GM19035 (cell line): ENCODE results near the gene TMEM252.

ENCODE experiments used
- ATAC-seq: cut with Tn5 transposase; IDR thresholded peaks from one replicate; pipeline ENCODE4 v1.9.1; 2021; ENCODE audit not compliant: unreplicated experiment

The TMEM252 gene

GRCh38 chr9:68500457-68501381, 40.0 kb downstream of the TMEM252 start:
- ATAC-seq: no peak

GRCh38 chr9:68498816-68499215, 41.9 kb downstream of the TMEM252 start:
- no peak for ATAC-seq

GRCh38 chr9:68497629-68498028, 43.1 kb downstream of the TMEM252 start:
- ATAC-seq: no peak

- ATAC-seq: no peak
Observed at GRCh38 chr9:68496356-68496755, 44.3 kb downstream of the TMEM252 start.

DNA sequence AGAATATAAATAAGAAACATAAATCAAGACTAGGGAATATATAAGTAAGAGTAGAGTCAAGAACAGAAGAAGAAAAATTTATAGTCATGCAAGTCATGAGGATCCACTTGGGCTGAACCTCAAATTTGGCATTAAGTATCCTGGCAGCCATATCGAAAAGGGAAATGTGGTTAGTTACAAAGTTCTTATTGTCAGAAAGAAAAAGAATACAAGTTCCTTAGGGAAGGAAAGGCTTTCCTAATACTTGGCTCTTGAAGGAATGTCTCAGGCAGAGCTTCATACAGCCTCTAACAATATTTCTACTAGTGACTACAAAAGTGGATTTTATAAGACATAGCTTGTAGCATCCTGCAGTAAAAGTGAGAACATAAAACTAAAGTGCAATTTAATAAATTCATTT, 45.4 kb downstream of the TMEM252 start:
- no peak for ATAC-seq

DNA sequence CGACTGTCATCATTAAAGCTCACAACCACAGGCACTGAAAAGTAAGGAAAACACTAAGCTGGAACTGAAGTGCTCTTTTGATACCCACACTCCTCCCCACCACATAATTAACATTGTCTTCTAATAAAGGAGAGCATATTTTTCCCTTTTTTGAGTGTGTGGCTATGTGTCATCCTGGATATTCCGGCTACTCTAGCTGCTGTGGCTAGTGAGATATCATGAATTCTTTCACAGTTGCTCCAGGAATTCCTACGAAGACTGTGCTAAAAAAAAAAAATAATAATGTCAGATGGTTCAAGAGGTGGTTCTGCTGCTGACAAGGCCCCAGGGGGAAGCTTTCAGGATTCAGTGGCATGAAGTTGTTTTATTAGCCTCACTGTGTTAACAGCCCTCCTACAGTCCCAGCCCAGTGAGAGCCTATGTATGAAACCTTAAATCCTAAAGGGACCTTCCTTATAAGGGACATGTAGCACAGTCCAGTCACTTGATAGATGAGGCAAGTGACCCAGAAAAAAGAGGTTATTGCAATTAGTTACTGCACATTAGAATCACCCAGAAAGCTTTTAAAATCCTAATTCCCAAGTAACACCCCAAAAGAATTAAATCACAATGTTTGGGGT, 46.6 kb downstream of the TMEM252 start:
- ATAC-seq: no peak

DNA sequence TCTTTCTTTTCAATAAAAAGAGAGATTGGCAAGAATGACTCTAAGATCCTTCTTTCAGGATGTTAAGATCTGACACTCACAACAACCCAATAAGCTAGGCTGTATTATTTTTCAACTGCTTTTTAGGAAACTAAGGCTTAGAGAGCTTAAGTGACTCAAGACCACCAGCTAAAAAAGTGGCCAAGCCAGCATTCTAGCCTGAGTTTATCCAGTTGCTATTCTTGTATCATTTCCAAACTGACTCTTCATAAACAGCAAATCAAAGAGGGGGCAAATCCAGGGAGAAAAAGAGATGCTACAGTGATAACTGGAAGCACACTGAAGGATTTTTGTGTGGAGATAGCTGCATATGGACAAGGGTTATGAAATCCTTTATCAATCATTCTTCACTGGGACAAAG, 47.1 kb downstream of the TMEM252 start:
- no peak for ATAC-seq

DNA sequence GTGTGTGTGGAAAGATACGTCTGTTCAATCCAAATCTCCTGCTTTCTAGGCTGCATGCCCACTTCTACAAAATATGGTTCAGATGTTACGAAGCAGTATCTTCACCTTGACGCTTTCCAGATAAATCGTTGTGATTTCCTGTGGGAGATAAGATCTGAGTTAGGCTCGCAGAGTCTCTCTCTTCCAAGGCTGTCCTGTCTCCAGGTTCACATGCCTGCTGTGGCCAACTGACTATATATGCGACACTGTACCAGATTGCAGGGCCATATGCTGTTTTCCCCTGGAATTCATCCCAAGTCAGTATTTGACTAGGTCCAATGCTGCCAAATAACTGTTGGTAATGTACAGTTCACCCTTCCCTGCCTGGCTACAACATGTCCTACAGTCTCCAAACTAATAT, 47.9 kb downstream of the TMEM252 start:
- no peak for ATAC-seq

DNA sequence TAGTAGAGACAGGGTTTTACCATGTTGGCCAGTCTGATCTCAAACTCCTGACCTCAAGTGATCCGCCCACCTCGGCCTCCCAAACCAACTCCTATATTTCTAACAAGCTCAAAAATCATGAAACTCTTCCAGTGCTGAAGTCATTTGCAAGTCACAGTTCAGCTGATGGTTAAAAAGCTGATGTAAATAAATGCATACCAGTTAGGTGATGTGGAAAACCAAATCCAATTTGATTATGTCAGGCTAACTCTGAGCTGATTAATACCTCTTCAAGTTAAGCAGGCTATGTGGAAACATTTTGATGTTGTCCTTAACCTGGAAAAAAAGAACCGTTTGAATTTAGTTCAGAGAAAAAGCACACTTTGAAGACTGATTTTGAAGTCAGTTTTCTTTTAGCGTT, 51.0 kb downstream of the TMEM252 start:
- no peak for ATAC-seq

GRCh38 chr9:68488126-68488525, 52.6 kb downstream of the TMEM252 start:
- ATAC-seq: no peak
